SU-DHL-6 (cell line): ENCODE measurements around the gene DYNC1LI2.

Experiments
- EZH2phosphoT487 ChIP-seq: fragments of 200-600 bp; sonication (generic), shearing (Covaris generic); conservative IDR thresholded peaks from 2 replicates; pipeline ENCODE4 v1.6.1; 2018; ENCODE audit warnings: mild to moderate bottlenecking, antibody characterized with exemption, low read length, moderate library complexity, mixed read lengths
- TF ChIP-seq, protein P1 (sequence below): fragments of 200-600 bp; sonication (generic); IDR thresholded peaks from one replicate; pipeline ENCODE4 v1.5.1; 2017; ENCODE audit warnings: antibody characterized with exemption, mild to moderate bottlenecking, low read length, moderate library complexity; ENCODE audit not compliant: insufficient read depth, poor library complexity, severe bottlenecking

DNA sequence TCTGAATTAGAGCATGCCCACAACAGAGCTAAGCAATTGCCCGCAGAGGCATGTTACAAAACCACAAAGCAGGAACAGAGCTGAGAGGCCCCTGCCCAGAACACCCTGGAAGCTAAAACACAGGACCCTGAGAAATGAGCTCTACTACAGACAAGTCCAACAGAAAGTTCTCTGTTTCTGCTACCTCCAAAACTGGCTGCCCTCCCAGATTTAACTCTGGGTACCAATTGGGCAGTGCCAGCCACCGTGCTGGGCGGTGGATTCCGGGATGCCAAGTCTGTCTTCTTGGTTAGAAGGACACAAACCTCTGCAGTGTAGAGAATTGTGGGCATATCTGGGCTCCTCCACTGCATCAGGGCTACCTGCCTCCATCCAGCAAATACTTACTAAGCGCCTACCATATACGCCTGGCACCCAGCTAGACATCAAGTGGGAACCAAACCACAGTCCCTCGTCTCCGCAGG lies 55.9 kb downstream of the DYNC1LI2 start:
- TF ChIP-seq, protein P1, sequence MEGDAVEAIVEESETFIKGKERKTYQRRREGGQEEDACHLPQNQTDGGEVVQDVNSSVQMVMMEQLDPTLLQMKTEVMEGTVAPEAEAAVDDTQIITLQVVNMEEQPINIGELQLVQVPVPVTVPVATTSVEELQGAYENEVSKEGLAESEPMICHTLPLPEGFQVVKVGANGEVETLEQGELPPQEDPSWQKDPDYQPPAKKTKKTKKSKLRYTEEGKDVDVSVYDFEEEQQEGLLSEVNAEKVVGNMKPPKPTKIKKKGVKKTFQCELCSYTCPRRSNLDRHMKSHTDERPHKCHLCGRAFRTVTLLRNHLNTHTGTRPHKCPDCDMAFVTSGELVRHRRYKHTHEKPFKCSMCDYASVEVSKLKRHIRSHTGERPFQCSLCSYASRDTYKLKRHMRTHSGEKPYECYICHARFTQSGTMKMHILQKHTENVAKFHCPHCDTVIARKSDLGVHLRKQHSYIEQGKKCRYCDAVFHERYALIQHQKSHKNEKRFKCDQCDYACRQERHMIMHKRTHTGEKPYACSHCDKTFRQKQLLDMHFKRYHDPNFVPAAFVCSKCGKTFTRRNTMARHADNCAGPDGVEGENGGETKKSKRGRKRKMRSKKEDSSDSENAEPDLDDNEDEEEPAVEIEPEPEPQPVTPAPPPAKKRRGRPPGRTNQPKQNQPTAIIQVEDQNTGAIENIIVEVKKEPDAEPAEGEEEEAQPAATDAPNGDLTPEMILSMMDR = no peak
- no peak for TF ChIP-seq EZH2phosphoT487
